ENCODE data around the gene CRMP1. TPM values are rescaled to one million over a fixed set of nuclear protein-coding genes. Genes with fewer than 3 reads are reported as not detected.
"Not testable (repeated sequence)": the region's sequence is repeated elsewhere in the genome, so short reads cannot be mapped to it uniquely, and the experiment has no call there.

Gene CRMP1
- total RNA-seq, 1 experiment from 2014 or later, result 0.07 TPM

DNA sequence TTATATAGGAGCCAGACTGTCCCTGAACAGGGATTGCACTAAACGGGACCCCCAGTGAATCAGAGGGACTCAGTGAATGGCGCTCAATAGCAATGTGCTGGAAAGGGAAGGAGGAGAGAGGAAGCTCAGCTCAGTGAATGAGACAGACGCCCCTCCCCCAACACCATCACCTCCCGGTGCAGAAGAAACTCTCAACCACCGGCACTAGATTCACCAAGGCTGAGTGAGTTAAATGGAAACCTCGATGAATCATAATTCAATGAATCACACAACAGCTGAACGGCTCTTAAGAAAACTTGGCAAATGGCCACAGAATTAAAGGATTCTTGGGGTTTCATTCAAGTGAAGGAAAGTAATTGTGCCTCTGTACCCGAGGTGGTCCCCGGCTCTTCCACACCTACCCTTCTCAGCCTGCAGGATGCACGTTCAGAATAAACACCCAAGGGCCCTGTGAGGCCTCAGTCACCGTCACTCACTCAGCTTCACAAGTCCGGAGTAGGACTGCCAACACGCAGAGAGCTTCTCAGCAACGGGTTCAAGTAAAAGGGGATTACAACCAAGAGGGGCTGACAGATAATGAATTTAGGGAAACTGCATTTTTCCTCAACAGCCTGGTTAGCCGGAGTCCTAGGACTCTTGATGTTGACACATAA lies 29.3 kb downstream of the CRMP1 start:
- peak; percentile 1 for DNase-seq (ENCODE audit: extremely low read depth, low read depth)

DNA sequence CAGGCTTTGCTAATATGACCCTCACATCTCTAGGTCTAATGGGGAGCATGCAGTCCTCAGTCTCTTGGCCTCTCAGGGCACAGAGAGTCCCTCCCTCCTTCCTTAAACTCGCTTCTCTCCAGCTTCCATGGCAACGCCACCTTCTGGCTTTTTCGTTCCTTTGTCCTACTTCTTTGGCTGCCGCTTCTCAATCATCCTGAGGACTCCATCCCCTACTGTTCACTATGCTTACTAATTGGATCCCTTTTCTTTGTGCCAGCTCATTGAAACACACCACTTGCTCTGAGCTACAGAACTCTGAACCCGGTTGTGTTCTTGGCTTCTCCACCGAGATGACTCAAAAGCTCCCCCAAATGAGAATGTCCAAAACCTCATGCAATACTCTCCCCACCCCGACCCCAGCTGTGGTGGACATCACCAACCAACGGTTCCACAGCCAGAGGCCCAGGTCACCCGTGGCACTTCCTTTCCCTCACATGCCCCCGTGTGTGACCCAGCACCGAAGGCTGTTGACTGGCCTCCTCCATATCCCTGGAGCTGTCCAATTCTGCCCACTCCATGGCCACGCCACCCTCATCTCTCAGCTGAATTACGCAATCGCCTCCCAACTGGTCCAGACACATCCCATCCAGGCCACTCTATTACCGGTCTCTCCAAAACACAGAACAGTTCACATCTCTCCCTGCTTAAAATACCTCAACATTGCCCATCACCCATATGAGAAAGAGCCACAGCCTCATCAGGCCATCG lies 34.7 kb downstream of the CRMP1 start:
- DNase-seq (ENCODE audit: extremely low read depth, low read depth), result no peak

DNA sequence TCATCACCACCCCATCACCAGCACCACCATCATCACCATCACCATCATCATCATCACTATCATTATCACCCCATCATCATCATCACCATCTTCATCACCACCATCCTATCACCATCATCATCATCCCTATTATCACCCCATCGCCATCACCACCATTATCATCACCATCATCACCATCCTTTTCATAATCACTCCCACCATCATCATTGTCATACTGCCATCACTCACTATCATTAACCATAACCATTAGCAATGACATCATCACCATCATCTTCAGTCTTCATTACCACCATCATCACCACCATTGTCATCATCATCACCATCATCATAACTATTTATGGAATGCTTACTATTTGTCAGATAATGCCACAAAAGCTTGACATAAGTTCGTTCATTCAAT lies 35.7 kb downstream of the CRMP1 start:
- DNase-seq (ENCODE audit: extremely low read depth, low read depth), result no peak

DNA sequence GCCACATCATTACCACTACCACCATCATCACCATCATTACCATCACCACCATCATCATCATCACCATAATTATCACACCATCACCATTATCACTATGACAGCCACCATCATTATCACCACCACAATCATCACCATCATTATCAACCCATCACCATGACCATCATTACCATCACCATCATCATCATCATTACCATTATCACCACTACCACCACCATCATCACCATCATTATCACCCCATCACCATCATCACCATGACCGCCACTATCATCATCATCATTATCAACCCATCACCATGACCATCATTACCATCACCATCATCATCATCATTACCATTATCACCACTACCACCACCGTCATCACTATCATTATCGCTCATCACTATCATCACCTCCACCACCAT lies 36.5 kb downstream of the CRMP1 start:
- DNase-seq (ENCODE audit: extremely low read depth, low read depth), result not testable (repeated sequence)

DNA sequence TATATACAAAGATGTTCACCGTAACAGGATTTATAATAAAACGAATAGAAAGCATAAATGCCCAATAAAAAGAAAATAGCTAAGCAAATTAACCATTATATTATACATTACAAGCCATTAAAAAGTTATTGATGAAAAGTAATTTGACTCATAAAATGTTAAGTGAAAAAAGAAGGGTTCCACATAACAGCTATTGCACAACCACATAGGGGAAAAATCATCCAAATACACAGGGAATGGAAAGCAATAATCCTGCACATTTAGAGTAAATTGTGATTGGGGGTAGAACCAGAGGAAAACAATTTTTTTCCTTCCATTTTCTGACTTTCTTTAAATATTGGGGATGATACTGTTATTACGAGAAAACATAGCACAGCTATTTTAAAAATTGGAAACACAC lies 38.0 kb downstream of the CRMP1 start:
- no peak for DNase-seq (ENCODE audit: extremely low read depth, low read depth)

DNA sequence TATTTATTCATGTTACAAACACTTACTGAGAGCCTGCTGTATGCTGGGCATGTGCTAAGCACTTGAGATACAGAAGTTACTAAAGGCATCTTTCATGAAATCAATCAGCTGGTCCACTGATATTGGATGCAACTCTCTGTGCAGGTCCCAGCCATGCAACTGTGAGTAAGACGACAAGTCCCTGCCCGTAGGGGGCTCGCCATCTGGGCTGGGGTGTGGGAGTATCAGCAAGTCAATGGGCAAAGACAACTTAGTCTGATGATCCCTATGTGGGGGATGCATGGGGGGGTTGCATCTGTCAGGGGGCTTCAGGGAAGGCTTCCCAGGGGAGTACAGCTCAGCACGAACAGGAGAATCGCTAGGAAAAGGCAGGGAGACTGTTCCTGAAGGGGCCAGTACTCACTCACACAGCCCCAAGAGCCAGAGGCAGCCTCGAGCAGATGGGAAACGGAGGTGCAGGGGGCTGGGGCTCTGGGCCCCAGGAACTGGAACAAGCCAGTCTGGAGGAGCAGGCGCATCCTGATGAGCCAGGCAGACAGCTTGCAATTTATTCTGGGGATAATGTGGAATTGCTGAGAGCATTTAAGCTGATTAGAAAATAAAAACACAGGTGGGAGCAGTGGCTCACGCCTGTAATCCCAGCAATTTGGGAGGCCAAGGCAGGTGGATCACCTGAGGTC lies 40.2 kb downstream of the CRMP1 start:
- no peak for DNase-seq (ENCODE audit: extremely low read depth, low read depth)

DNA sequence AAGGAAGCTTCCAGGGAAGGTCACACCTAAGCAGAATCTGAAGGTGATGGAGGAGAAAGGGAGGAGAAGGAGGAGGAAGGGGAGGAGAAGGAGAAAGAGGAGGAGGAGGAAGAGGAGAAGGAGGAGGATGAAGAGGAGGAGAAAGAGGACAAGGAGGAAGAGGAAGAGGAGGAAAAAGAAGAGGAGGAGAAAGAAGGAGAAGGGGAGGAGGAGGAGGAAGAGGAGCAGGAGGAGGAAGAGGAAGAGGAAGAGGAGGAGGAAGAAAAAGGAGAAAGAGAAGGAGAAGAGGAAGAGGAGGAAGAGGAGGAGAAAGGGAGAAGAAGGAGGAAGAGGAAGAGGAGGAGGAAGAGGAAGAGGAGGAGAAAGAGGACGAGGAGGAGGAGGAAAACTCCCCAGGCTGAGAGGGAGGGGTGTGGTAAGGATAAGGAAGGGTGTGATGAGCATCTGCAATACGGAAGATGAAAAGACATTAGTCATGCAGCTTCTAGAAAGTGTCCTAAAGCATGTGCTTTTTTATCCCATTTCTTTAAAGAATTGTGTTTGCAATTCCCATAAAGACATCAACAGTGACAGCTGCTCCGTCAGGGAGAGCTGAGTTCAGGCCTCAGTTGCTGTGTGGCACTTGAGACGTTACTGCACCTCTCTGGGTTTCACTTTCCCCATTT lies 41.1 kb downstream of the CRMP1 start:
- no peak for DNase-seq (ENCODE audit: extremely low read depth, low read depth)

DNA sequence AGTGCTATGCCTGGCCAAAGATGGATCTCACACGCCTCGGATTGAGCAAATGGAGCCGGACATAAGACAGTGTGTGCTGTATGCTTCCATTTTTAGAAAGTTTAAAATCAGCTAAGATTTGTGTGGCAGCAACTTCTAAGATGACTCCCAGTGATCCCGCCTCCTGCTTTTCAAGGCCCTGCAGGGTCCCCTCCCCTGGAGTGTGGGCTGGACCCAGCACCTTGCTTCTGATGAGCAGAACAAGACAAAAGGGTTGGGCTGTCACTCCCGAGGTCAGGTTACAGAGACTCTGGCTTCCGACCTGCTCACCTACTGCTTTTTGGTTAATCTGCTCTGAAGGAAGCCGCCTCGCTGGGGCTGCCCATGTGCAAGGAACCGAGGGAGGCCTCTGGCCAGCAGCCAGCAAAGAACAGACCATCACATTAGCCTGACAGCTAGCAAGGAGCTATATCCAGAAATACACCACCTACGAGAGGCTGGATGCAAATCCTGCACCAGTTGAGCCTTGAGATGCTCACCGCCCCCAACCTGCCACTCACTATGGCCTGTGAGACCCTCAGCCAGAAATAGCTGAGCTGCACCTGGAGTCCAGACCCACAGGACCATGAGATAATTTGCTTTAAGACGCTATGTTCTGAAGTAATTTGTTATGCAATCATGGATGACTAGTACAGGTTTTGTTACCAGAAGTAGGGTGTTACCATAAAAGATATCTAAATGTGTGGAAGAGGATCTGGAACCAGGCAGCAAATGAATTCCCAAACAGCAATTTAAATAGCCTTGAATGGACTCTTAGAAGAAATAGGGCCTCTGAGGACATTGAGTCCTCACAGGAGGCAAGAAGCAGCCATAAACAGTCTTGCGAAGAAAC lies 47.6 kb downstream of the CRMP1 start:
- DNase-seq (ENCODE audit: extremely low read depth, low read depth), result no peak

DNA sequence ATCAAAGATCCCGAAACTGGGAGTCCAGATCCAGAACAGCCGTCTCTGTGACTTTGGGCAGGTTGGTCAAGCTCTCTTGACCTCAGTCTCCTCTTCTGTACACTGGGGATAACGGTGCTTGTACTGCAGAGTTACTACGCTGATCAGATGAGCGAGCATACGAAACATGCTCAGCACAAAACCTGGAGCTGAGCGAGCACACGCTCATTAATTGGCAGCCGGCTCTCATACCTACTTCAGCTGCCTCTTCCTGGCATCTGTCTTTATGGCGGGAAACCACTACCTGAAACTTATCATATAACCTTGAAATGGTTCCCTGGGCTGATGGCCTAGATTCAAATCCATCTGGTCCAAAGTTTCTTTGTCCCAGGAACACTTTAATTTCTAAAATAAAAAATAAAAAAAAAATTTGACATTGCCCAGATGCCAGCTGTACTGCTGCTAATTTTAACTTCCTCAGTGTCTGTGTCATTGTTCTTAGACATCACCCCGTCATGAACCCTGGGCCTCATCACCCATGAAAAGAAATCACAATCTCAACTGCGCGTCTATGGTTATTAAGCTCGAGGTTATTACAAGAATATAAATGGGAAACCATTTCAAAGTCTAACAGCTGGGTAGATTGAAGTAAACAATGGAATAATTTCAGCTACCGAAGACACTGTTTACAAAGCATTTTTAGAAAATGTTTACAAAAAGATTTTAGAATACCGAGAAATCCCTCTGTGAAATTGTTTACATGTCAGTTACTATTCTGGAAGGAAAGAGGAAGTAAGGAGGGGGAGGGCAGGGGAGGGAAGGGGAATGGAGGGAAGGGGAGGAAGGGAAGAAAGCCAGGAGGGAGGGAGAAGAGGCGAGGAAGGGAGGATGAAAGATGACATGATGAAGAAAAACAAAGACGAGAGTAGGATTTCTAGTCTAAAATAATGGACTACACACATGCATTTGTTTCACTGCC lies 49.0 kb downstream of the CRMP1 start:
- no peak for DNase-seq (ENCODE audit: extremely low read depth, low read depth)

DNA sequence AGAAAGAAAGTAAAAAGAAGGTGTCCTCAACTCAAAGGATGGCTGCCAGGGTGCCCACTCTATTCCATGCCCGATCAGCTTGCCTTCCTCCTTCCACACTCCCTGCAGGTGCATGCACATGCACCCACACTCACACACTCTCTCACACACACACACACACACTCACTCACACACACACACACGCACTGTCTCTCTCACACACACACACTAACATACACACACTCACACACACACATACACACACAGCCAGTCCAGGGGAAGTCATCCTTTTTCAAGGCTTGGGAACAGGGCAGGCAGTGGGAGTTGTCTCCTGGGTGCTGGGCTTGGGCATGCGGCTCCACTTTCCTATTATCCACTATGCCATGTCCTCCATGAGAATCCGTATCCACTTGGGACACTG lies 50.4 kb downstream of the CRMP1 start:
- DNase-seq (ENCODE audit: extremely low read depth, low read depth), result no peak

DNA sequence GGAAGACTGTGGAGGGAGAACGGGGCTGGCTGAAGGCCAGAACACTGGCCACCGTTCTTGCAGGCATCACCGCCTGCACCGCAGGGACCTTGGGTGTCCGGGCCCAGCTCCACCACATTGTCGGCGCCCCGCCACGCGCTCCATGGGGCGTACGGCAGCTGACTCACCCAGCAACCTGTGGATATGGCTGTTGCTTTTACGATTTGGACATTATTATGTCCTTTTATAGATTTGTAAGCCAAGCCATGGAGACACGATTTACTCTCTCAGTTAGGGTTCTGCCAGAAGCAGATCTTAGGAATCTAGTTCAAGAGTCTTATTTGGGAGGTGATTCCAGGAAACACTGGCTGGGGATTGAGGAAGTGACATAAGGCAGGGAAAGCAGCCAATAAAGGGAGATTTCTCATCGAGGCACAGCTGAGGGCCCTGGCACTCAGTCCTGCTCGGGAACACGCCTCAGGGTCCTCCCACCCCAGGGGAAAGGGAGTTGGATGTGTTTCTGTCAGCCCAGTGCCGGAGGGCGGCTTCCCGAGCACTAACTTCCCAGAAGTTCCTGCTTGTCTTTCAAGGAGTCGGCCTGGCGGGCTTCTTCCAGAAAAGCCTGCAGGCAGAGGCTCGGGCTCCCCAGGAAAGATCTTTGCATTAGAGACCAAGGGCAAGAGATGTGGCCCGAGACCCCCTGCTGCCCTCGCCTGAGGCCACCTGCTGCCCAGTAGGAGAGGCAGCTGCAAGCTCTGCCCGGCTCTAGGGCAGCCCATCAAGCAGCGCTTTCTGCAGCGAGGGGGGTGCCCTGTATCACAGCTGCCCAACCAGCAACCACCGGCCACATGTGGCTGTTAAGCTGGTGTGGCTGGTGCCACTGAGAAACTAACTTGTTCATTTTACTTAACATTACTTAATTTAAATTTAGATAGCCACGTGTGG lies 52.9 kb downstream of the CRMP1 start:
- DNase-seq (ENCODE audit: extremely low read depth, low read depth), result no peak

DNA sequence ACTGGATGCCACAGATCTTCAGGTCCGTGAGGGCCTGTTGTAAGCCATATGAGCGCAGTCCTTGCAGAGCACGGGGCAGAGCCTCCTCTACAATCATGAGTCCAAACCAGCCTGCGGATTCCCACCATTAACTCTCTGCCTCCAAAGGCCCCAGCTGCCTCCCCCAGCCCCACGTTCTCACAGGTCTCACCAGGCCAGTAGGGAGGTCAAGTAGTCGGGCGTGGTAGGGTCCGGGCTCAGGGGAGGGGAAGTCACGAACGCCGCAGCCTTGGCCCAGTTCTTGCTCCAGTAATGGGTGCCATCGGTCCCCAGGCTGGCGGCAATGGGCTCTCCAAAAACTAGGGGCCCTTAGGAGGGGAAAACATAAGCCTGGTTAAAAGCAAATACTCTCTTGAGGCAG lies 53.6 kb downstream of the CRMP1 start:
- DNase-seq (ENCODE audit: extremely low read depth, low read depth), result no peak

DNA sequence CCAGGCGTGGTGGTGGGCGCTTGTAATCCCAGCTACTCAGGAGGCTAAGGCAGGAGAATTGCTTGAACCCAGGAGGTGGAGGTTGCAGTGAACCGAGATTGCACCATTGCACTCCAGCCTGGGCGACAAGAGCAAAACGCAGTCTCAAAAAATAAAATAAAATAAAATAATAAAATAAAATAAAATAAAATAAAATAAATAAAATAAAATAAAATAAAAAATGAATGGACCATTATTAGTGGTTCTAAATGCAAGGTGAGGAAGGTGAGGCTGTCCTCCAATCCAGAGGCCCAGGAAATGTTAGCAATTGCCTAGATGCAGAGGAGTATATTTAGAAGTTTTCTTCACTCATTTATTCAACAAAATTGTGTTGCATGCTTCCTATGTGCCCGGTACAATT lies 55.4 kb downstream of the CRMP1 start:
- DNase-seq (ENCODE audit: extremely low read depth, low read depth), result not testable (repeated sequence)

DNA sequence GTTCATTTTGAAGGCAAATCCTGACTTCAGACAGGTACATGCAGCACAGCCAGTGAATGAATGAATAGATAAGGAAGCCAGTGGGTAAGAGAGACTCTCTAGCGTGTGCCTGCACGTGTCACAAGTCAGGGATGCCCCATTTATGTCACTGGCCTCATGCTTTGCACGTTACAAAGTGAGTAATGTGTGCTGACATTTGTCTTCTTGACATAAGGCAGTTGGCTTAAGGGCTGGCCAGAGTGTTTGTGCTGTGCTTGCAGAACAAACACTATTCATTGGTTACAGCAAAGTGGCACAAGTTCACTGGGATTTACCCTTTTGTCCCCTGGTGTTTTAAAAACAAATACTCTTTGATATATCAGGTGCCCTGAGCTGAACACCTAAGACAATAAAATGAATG lies 55.9 kb downstream of the CRMP1 start:
- DNase-seq (ENCODE audit: extremely low read depth, low read depth), result no peak

DNA sequence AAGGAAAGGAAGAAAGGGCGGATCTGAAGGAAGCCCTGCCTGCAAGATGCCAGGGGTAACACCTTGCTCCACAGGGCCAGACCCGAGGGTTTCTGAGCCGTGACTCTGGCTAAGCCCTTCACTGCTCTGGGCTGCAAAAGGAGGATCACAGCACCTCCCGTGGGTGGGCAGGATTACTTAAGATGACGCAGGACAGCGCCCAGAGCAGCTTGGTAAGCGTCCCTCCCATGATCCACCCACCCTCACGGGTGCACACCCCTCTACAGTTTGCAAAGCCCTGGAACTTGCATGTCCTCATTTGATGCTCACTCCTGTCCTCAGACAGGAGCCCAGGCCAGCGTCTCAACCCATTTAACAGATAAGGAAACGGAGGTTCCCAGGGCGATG lies 64.9 kb downstream of the CRMP1 start:
- no peak for DNase-seq (ENCODE audit: extremely low read depth, low read depth)

DNA sequence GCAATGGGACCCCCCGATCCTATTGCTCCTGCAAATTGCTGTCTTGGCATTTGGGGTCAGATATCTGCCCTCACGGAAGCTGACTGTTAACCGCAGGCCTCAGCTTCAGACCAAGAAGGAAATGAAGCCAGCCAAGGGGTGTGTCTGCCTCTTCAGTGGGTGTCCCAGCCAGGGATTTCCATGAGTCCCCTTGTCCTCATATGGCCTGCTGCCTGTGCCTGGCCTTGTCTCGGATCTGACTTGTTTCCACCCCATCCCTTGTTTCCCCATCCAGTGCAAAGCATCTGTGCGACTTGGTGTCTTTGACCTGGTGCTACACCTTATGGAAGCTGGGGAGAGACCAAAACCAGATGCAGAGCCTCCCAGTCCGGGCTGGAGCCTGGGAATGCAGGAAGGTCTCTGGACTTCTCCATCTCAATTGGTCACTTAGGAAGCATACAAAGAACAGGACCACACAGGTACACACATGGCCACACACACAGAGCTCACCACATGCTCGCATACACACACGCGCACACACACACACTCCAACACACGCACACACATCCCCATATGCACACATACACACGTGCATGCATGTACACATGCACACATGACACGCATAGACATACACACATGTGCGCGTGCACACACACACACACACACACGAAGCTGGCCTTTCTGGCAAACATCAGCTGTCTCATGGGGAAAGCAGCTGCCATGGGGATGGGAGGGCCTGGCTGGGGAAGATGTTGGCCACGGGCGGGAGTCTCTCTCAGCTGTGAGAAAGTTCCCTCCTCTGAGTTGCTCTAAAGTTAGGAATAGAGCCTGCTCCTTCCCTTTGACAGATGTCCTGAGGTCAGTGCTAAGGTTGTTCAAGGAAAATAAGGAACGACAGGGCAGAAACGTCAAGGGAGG lies 65.5 kb downstream of the CRMP1 start:
- no peak for DNase-seq (ENCODE audit: extremely low read depth, low read depth)

DNA sequence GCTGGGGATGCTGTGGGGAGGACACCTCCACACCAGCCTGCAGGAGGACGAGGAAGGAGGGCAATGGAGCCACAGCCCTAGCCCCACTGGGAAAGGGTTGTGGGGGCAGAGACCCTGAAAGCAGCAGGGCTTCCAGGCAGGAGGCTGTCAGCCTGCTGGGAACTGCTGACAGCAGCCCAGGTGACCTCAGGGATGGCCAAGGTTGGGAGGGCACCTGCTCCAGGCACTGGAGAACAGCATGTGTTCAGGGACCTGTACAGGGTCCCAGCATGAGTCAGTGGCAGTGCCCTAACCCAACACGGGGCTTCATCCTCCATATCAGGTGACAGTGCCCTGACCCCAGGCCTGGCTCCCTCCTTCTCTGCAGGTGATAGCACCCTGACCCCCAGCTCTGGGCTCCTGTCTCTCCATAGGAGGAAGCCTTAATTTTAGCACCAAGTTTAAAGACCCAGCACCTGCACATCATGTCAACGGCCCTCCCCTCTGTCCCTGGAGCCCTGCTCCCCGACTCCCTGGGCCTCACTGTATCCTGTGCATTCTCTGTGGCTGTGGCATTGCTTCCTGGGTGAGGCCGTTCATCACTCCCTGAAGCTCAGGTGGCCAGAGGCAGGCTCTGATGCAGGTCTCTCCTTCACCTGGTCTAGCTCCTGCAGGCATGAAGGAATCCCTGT lies 66.3 kb downstream of the CRMP1 start:
- no peak for DNase-seq (ENCODE audit: extremely low read depth, low read depth)
